K562 (cell line): Measurements from ENCODE around the gene MYL10. TPM values are rescaled to one million over a fixed set of nuclear protein-coding genes. Genes with fewer than 3 reads are reported as not detected.

Experiments used
- ATAC-seq: fragments of 200-7000 bp; cut with Tn5 transposase; 3 replicates; pipeline ENCODE4 v1.9.1; 2020; ENCODE audit warnings: moderate library complexity
- BruUV-seq: library from RNA; stranded (reverse); fragments of 400-500 nt; replicated peaks from 2 replicates; lab custom pipeline; 2021; lab: Mats Ljungman, UMichigan
- CTCF ChIA-PET: fragments of 300-600 bp; formaldehyde crosslinking; extraction: SDS; loops from one replicate; lab custom pipeline; 2021; ENCODE audit warnings: low intra/inter-chr PET ratio; lab: Yijun Ruan, JAX
- POLR2A ChIA-PET: fragments of 300-600, 350-650 bp; sonication (Branson Sonifier 250); formaldehyde crosslinking; extraction: SDS; loops from one replicate; lab custom pipeline; 2021; ENCODE audit warnings: antibody characterized with exemption, inconsistent platforms; lab: Yijun Ruan, JAX
- DNase-seq, 4 experiments: peaks; one replicate each; pipeline versions ENCODE4 v3.0.0 to v3.0.0-alpha.2; 2011 to 2018; ENCODE audit warnings: low spot score in 3 of 4, mixed read lengths in 3 of 4; ENCODE audit errors: extremely low read depth in 1 of 4
- FAIRE-seq: peaks from 2 replicates; lab custom pipeline; 2011; peaks lifted over from hg19 to GRCh38; lab: Jason Lieb, UNC
- H2AFZ ChIP-seq: 2 replicates; pipeline ENCODE4 v1.6.0; 2011; ENCODE audit warnings: low read depth, low read length, control low read depth, inconsistent platforms
- H3K27ac ChIP-seq: fragments of 200-600 bp; 3 replicates; pipeline ENCODE4 v1.8.0; 2011; ENCODE audit warnings: low read depth, mild to moderate bottlenecking, control low read depth, inconsistent platforms, low read length, moderate library complexity, mixed read lengths; ENCODE audit errors: extremely low read depth
- H3K27me3 ChIP-seq, 2 experiments: fragments of 300-600 bp in 1 of 2; 2 replicates in 1 of 2; 3 replicates in 1 of 2; pipeline versions ENCODE4 v1.6.0 to v1.8.0; 2011; ENCODE audit warnings: inconsistent platforms in 2 of 2, low read length in 2 of 2, mild to moderate bottlenecking in 1 of 2, mixed read lengths in 1 of 2, moderate library complexity in 1 of 2; ENCODE audit not compliant: control insufficient read depth in 2 of 2, insufficient read depth in 2 of 2
- H3K36me3 ChIP-seq: fragments of 300-600 bp; 3 replicates; pipeline ENCODE4 v1.8.0; 2011; ENCODE audit warnings: mild to moderate bottlenecking, low read length, inconsistent platforms; ENCODE audit not compliant: control insufficient read depth, insufficient read depth
- H3K4me1 ChIP-seq, 2 experiments: fragments of 200-600 bp in 1 of 2; replicated peaks in 1 of 2; 2 replicates in 1 of 2; 3 replicates in 1 of 2; pipeline versions ENCODE4 v1.5.1 to v1.8.0; 2011; ENCODE audit warnings: inconsistent platforms in 2 of 2, low read length in 2 of 2, mild to moderate bottlenecking in 1 of 2, mixed read lengths in 1 of 2, moderate library complexity in 1 of 2; ENCODE audit not compliant: control insufficient read depth in 2 of 2, insufficient read depth in 2 of 2
- H3K4me2 ChIP-seq: 2 replicates; pipeline ENCODE4 v1.6.1; 2011; ENCODE audit warnings: low read length, control low read depth, inconsistent platforms, mixed read lengths; ENCODE audit not compliant: insufficient read depth
- H3K4me3 ChIP-seq: fragments of 200-600 bp; sonication (generic), shearing (Covaris generic); 2 replicates; pipeline ENCODE4 v1.5.1; 2016; ENCODE audit warnings: control low read depth, inconsistent platforms
- H3K79me2 ChIP-seq: fragments of 200-600 bp; 3 replicates; pipeline ENCODE4 v1.8.0; 2011; ENCODE audit warnings: low read length, inconsistent platforms; ENCODE audit not compliant: control insufficient read depth, insufficient read depth
- H3K9ac ChIP-seq, 2 experiments: 2 replicates each; pipeline versions ENCODE4 v1.6.0 to v1.6.1; 2011; ENCODE audit warnings: low read depth in 2 of 2, low read length in 2 of 2, control low read depth in 1 of 2, inconsistent platforms in 1 of 2, mild to moderate bottlenecking in 1 of 2, mixed read lengths in 1 of 2; ENCODE audit not compliant: insufficient read depth in 1 of 2
- H3K9me1 ChIP-seq: one replicate; pipeline ENCODE4 v1.6.0; 2011; ENCODE audit warnings: inconsistent platforms, mild to moderate bottlenecking, low read length, moderate library complexity; ENCODE audit not compliant: control insufficient read depth, insufficient read depth
- H3K9me3 ChIP-seq: replicated peaks from 2 replicates; pipeline ENCODE4 v1.5.1; 2011; ENCODE audit warnings: low read depth, low read length, inconsistent platforms; ENCODE audit not compliant: control insufficient read depth, insufficient read depth
- H4K20me1 ChIP-seq: replicated peaks from 2 replicates; pipeline ENCODE4 v1.6.1; 2011; ENCODE audit warnings: low read length, inconsistent platforms, mixed read lengths; ENCODE audit not compliant: control insufficient read depth, insufficient read depth
- NELFE ChIP-seq: IDR thresholded peaks from 2 replicates; pipeline ENCODE4 v1.6.1; 2011; ENCODE audit warnings: mild to moderate bottlenecking; ENCODE audit not compliant: insufficient read depth, insufficient read length
- RERE ChIP-seq: sonication (generic); formaldehyde crosslinking; IDR thresholded peaks from 2 replicates; pipeline ENCODE4 v1.8.0; 2023; ENCODE audit warnings: missing genetic modification reagents, mild to moderate bottlenecking, borderline replicate concordance
- ZFP36 ChIP-seq: fragments of 150-350 bp; IDR thresholded peaks from 2 replicates; pipeline ENCODE4 v1.6.1; 2018; ENCODE audit warnings: low read length, low read depth; ENCODE audit not compliant: partially characterized antibody
- WGBS: fragments of 100-300 bp; shearing (Covaris generic); methylation state at CpG from one replicate; pipeline ENCODE4 v1.1.6; 2016; ENCODE audit warnings: low coverage, mixed read lengths; ENCODE audit not compliant: insufficient coverage; ENCODE audit errors: missing lambda C conversion rate; 5-methylcytosine and 5-hydroxymethylcytosine counted together
- in situ Hi-C: fragments of 300-500 bp; cut with MboI; formaldehyde crosslinking; loops from 4 replicates; pipeline ENCODE4 v1.15.0; 2018; ENCODE audit warnings: inconsistent platforms, mixed read lengths
- intact Hi-C: fragments of 100-400 bp; cut with micrococcal nuclease; formaldehyde crosslinking; loops from 2 replicates; pipeline ENCODE4 v1.14.2; 2022
- polyA plus RNA-seq, 8 experiments: library from polyadenylated mRNA; depleted of rRNA in 4 of 8; stranded (reverse) in 5 of 8; unstranded in 3 of 8; fragments of >200 nt; fragmentation: Nextera tagmentation in 2 of 8; fragmentation: Illumina TruSeq in 1 of 8; extraction: Ambion mirVana in 2 of 8; extraction: Trizol in 1 of 8; gene quantifications; 2 replicates each; pipeline versions ENCODE4 v1.2.1 to v1.2.3, GENCODE V29; 2011 to 2014; ENCODE audit warnings: inconsistent platforms in 1 of 8, missing spikeins in 1 of 8
- total RNA-seq, 7 experiments: library from RNA; depleted of rRNA in 6 of 7; stranded (reverse); fragments of >200 nt in 6 of 7; fragmentation: Illumina TruSeq in 2 of 7; extraction: Trizol in 2 of 7; gene quantifications; 2 replicates each; pipeline versions ENCODE4 v1.2.1 to v1.2.3, GENCODE V29; 2011 to 2021; ENCODE audit warnings: low replicate concordance in 1 of 7

Gene MYL10
- total and polyA plus RNA-seq, 9 of the 15 experiments (the other 6 are each of a cell fraction or from before 2014, with no cell fraction given): not detected

- TF ChIP-seq RERE (CRISPR knock-in tag): no peak
- TF ChIP-seq, all 486 proteins: peak for 3
Measured at GRCh38 chr7:101625031-101625791, 3.9 kb downstream of the MYL10 start (continued).

GRCh38 chr7:101624246-101625001 is 4.7 kb downstream of the MYL10 start:
- 2% methylated on average over 23 of the region's 23 CpGs for WGBS
- no peak overlapping the region for H3K9ac ChIP-seq
- peaks cover 14% of the 10 kb centered on the region; the same call in 1 of the 2 replicates for H4K20me1 ChIP-seq
- in situ Hi-C loops: no loop called here
- no peak for FAIRE-seq
- TF ChIP-seq NELFE: no peak
- peak; percentile 66 for TF ChIP-seq ZFP36
- TF ChIP-seq, all 486 proteins: peak for 1
- Histone ChIP-seq H3K4me1 (peaks cover 0 to 11% of the 10 kb centered on the region in 2 experiments; a peak in 1 of 5 replicates), H3K9me3 (no peaks in the 10 kb centered on the region), H3K9me1 (no peaks in the 10 kb centered on the region), H3K4me3 (no peak overlapping the region), H3K27ac (no peak overlapping the region), H3K27me3 (peaks cover 23 to 63% of the 10 kb centered on the region in 2 experiments), H3K79me2 (no peaks in the 10 kb centered on the region), H2AFZ (no peak overlapping the region), H3K4me2 (no peak overlapping the region), H3K36me3 (no peaks in the 10 kb centered on the region)
- ATAC-seq (peak; percentile 11; the same call in 1 of the 3 replicates), DNase-seq (no peak)
- CTCF ChIA-PET: no interaction called here
- POLR2A ChIA-PET: interaction anchor here (1.2 kb wide), 1 partner anchor 14 kb away, joined by 3 read pairs; no protein-coding TSS in a partner anchor
- BruUV-seq: no TSS peak
- intact Hi-C loops: no loop called here
